Measurements from ENCODE around the gene ETV3. TPM values are rescaled to one million over a fixed set of nuclear protein-coding genes. Genes with fewer than 3 reads are reported as not detected.

Gene ETV3
- total RNA-seq, 1 experiment from 2014 or later, result 36.3 TPM

- Mint-ChIP-seq H3K27ac (no peak overlapping the region), H3K9me3 (no peaks in the 10 kb centered on the region), H3K27me3 (ENCODE audit: low read depth) (no peaks in the 10 kb centered on the region), H3K4me1 (peaks cover 31 to 43% of the 10 kb centered on the region in 2 experiments), H3K36me3 (ENCODE audit: insufficient read depth in 1 of 3, low read depth in 3 of 3) (no peaks in the 10 kb centered on the region; a peak in 1 of 7 replicates), H3K4me3 (no peak overlapping the region)
- Histone ChIP-seq H2AK5ac (ENCODE audit: insufficient read length, low read length) (no peak overlapping the region), H3K27ac (ENCODE audit: insufficient read length, low read depth, low read length) (no peak overlapping the region), H3K9ac (ENCODE audit: extremely low read depth, insufficient read length, low read length) (no peak overlapping the region), H4K5ac (ENCODE audit: insufficient read length, low read depth, low read length) (no peak overlapping the region), H2BK20ac (ENCODE audit: low read depth, low read length, poor library complexity, severe bottlenecking) (no peak overlapping the region), H3K56ac (ENCODE audit: insufficient read length, low read depth, low read length) (no peak overlapping the region), H2AFZ (ENCODE audit: low read length) (no peak overlapping the region), H3K4ac (ENCODE audit: low read depth, low read length) (no peak overlapping the region), H4K91ac (ENCODE audit: insufficient read length, low read depth, low read length) (no peak overlapping the region), H3K4me2 (ENCODE audit: insufficient read depth, insufficient read length, low read length) (no peak overlapping the region), H2BK15ac (ENCODE audit: low read depth, low read length) (no peak overlapping the region), H3K23me2 (ENCODE audit: insufficient read length, low read depth, low read length, poor library complexity, severe bottlenecking) (no peaks in the 10 kb centered on the region), H2BK12ac (ENCODE audit: insufficient read length, low read depth, low read length) (no peak overlapping the region), H3T11ph (ENCODE audit: low read length) (no peak overlapping the region), H3K27me3 (ENCODE audit: insufficient read depth, low read length) (no peaks in the 10 kb centered on the region), H2BK5ac (ENCODE audit: insufficient read length, low read length) (no peak overlapping the region), H3K9me3 (ENCODE audit: control insufficient read depth, low read depth, low read length) (no peaks in the 10 kb centered on the region), H3K18ac (ENCODE audit: insufficient read length, low read depth, low read length) (no peak overlapping the region), H3K79me1 (ENCODE audit: insufficient read depth, low read depth, low read length, poor library complexity, severe bottlenecking) (no peaks in the 10 kb centered on the region), H3K14ac (ENCODE audit: insufficient read depth, low read length) (no peak overlapping the region), H2BK120ac (ENCODE audit: low read depth, low read length, poor library complexity, severe bottlenecking) (no peak overlapping the region), H4K20me1 (ENCODE audit: control insufficient read depth, insufficient read depth, insufficient read length) (no peaks in the 10 kb centered on the region), H3K79me2 (ENCODE audit: insufficient read depth, low read length) (no peaks in the 10 kb centered on the region), H3K4me1 (ENCODE audit: insufficient read depth, low read length) (peaks cover 6% of the 10 kb centered on the region; the same call in 1 of the 2 replicates), H3K23ac (ENCODE audit: insufficient read length, low read depth, low read length) (no peak overlapping the region), H4K8ac (replicated peaks; ENCODE audit: insufficient read length, low read depth, low read length) (no peak overlapping the region)
- DNase-seq, result no peak
- TF ChIP-seq, protein P1, sequence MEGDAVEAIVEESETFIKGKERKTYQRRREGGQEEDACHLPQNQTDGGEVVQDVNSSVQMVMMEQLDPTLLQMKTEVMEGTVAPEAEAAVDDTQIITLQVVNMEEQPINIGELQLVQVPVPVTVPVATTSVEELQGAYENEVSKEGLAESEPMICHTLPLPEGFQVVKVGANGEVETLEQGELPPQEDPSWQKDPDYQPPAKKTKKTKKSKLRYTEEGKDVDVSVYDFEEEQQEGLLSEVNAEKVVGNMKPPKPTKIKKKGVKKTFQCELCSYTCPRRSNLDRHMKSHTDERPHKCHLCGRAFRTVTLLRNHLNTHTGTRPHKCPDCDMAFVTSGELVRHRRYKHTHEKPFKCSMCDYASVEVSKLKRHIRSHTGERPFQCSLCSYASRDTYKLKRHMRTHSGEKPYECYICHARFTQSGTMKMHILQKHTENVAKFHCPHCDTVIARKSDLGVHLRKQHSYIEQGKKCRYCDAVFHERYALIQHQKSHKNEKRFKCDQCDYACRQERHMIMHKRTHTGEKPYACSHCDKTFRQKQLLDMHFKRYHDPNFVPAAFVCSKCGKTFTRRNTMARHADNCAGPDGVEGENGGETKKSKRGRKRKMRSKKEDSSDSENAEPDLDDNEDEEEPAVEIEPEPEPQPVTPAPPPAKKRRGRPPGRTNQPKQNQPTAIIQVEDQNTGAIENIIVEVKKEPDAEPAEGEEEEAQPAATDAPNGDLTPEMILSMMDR (conservative IDR thresholded peaks at IDR 0.05), result 0 out of 3 replicates have a peak, but pooled peaks have one; percentile 12
- no CpG with 5 or more reads among the region's 5 CpGs for WGBS (ENCODE audit: extremely low coverage, insufficient read length, low lambda C conversion rate)
Observed at GRCh38 chr1:157166590-157166989, 28.4 kb upstream of the ETV3 start.
